Activated T-cell treated with anti-CD3 and anti-CD28 coated beads, Interleukin-2, amount 50 U/mL, for 72 hours (primary cell): ENCODE results near the gene SUB1. TPM values are rescaled to one million over a fixed set of nuclear protein-coding genes. Genes with fewer than 3 reads are reported as not detected.
"Not testable (repeated sequence)": the region's sequence is repeated elsewhere in the genome, so short reads cannot be mapped to it uniquely, and the experiment has no call there.

Source experiments
- ATAC-seq, 2 donors: fragments of 150-1000 bp; cut with Tn5 transposase; replicated peaks in 1 of 2; 2 replicates each; pipeline ENCODE4 v1.10.0; 2021; ENCODE audit warnings: moderate library complexity in 2 of 2, mild to moderate bottlenecking in 1 of 2
- DNase-seq, 2 donors: peaks; one replicate each; pipeline ENCODE4 v3.0.0; 2021 to 2022; ENCODE audit warnings: mixed read lengths in 1 of 2
- H3K27ac Mint-ChIP-seq: one replicate; pipeline ENCODE4 v1.8.0; 2022; ENCODE audit warnings: mild to moderate bottlenecking, moderate library complexity, mixed read lengths
- H3K27me3 Mint-ChIP-seq: one replicate; pipeline ENCODE4 v1.8.0; 2022; ENCODE audit warnings: low read depth, mixed read lengths
- H3K36me3 Mint-ChIP-seq, 2 donors: one replicate each; pipeline ENCODE4 v1.8.0; 2022; ENCODE audit warnings: mixed read lengths in 2 of 2, mild to moderate bottlenecking in 1 of 2; ENCODE audit not compliant: insufficient read depth in 2 of 2
- H3K4me1 Mint-ChIP-seq: one replicate; pipeline ENCODE4 v1.8.0; 2022; ENCODE audit warnings: low read depth, mixed read lengths
- H3K4me3 Mint-ChIP-seq, 2 donors: one replicate each; pipeline ENCODE4 v1.8.0; 2022; ENCODE audit warnings: mild to moderate bottlenecking in 2 of 2, mixed read lengths in 2 of 2, moderate library complexity in 2 of 2
- H3K9me3 Mint-ChIP-seq, 2 donors: one replicate each; pipeline ENCODE4 v1.8.0; 2022; ENCODE audit warnings: mixed read lengths in 2 of 2
- total RNA-seq, 2 donors: library from RNA; stranded (reverse); gene quantifications; one replicate each; pipeline ENCODE4 v1.2.3, GENCODE V29; 2022

The SUB1 gene
- total RNA-seq, result 100 to 1,000 TPM; 362 to 383 TPM

- DNase-seq (peak; percentile 94), ATAC-seq (peak; percentile 89 to 90)
- Mint-ChIP-seq H3K4me1 (peaks cover 81% of the 10 kb centered on the region), H3K9me3 (no peaks in the 10 kb centered on the region), H3K36me3 (peaks cover 6 to 20% of the 10 kb centered on the region in 2 donors), H3K4me3 (peak within 1 kb of the TSS; percentile 88 to 97), H3K27ac (peak within 1 kb of the TSS; percentile 96), H3K27me3 (no peaks in the 10 kb centered on the region)
Observed at GRCh38 chr5:32585446-32586275, at the start of gene SUB1. Gene SUB1, plus strand, starts transcription at chr5:32585557. Its CDS starts 2,956 bp downstream, at chr5:32588513.

- no peak overlapping the region for H3K27ac Mint-ChIP-seq
- H3K36me3 Mint-ChIP-seq, result peaks cover 20 to 22% of the 10 kb centered on the region in 2 donors
- ATAC-seq (no peak), DNase-seq (no peak)
- peak overlapping the region; percentile 37 to 72 for H3K4me3 Mint-ChIP-seq
- no peaks in the 10 kb centered on the region for H3K9me3 Mint-ChIP-seq
- no peaks in the 10 kb centered on the region for H3K27me3 Mint-ChIP-seq
- peaks cover 89% of the 10 kb centered on the region for H3K4me1 Mint-ChIP-seq
Observed at GRCh38 chr5:32536246-32536645, 49.1 kb upstream of the SUB1 start.

GRCh38 chr5:32537437-32538029 lies 47.8 kb upstream of the SUB1 start:
- peak; percentile 24 to 33 for DNase-seq
- peak overlapping the region; percentile 59 to 68 for H3K4me3 Mint-ChIP-seq
- H3K27me3 Mint-ChIP-seq, H3K9me3 Mint-ChIP-seq: not testable (repeated sequence)
- ATAC-seq, result peak; percentile 77 to 83
- H3K4me1 Mint-ChIP-seq, result peaks cover 89% of the 10 kb centered on the region
- peak overlapping the region; percentile 51 for H3K27ac Mint-ChIP-seq
- peaks cover 17 to 23% of the 10 kb centered on the region in 2 donors for H3K36me3 Mint-ChIP-seq

GRCh38 chr5:32538031-32538547 lies 47.3 kb upstream of the SUB1 start:
- Mint-ChIP-seq H3K27ac (peak overlapping the region; percentile 51), H3K27me3 (no peaks in the 10 kb centered on the region), H3K4me1 (peaks cover 89% of the 10 kb centered on the region), H3K4me3 (peak overlapping the region; percentile 59 to 68), H3K9me3 (peaks cover 3 to 4% of the 10 kb centered on the region in 2 donors), H3K36me3 (peaks cover 18 to 23% of the 10 kb centered on the region in 2 donors)
- ATAC-seq (peak; percentile 82), DNase-seq (peak; percentile 71 to 77)

- DNase-seq (no peak), ATAC-seq (no peak)
- Mint-ChIP-seq H3K27ac (peak overlapping the region; percentile 22), H3K36me3 (peaks cover 16 to 21% of the 10 kb centered on the region in 2 donors), H3K4me3 (peak overlapping the region in 1 of 2 donors; percentile 49), H3K4me1 (peaks cover 82% of the 10 kb centered on the region), H3K9me3 (peaks cover 3 to 4% of the 10 kb centered on the region in 2 donors), H3K27me3 (no peaks in the 10 kb centered on the region)
Observed at GRCh38 chr5:32539981-32540845, 45.1 kb upstream of the SUB1 start.

- peaks cover 71% of the 10 kb centered on the region for H3K4me1 Mint-ChIP-seq
- H3K36me3 Mint-ChIP-seq, result peaks cover 12 to 16% of the 10 kb centered on the region in 2 donors
- H3K9me3 Mint-ChIP-seq, result peaks cover 3 to 4% of the 10 kb centered on the region in 2 donors
- no peak for DNase-seq
- no peaks in the 10 kb centered on the region for H3K27me3 Mint-ChIP-seq
- peak overlapping the region in 1 of 2 donors; percentile 45 for H3K4me3 Mint-ChIP-seq
- ATAC-seq, result no peak
- peak overlapping the region; percentile 26 for H3K27ac Mint-ChIP-seq
Observed at GRCh38 chr5:32541241-32541640, 44.1 kb upstream of the SUB1 start.

GRCh38 chr5:32542216-32543059 lies 42.9 kb upstream of the SUB1 start:
- Mint-ChIP-seq H3K27ac (peak overlapping the region; percentile 88), H3K36me3 (peaks cover 12 to 16% of the 10 kb centered on the region in 2 donors), H3K9me3 (peaks cover 3 to 4% of the 10 kb centered on the region in 2 donors), H3K4me3 (peak overlapping the region; percentile 61 to 71), H3K27me3 (no peaks in the 10 kb centered on the region), H3K4me1 (peaks cover 59% of the 10 kb centered on the region)
- peak; percentile 48 to 56 for DNase-seq
- ATAC-seq, result peak; percentile 81 to 83

- H3K36me3 Mint-ChIP-seq, result peaks cover 12 to 16% of the 10 kb centered on the region in 2 donors
- H3K4me3 Mint-ChIP-seq, result no peak overlapping the region
- DNase-seq (no peak), ATAC-seq (no peak)
- H3K27ac Mint-ChIP-seq, result peak overlapping the region; percentile 88
- H3K4me1 Mint-ChIP-seq, result peaks cover 51% of the 10 kb centered on the region
- H3K9me3 Mint-ChIP-seq, result peaks cover 3 to 4% of the 10 kb centered on the region in 2 donors
- no peaks in the 10 kb centered on the region for H3K27me3 Mint-ChIP-seq
Observed at GRCh38 chr5:32543291-32543690, 42.1 kb upstream of the SUB1 start.

GRCh38 chr5:32545102-32545800 lies 40.1 kb upstream of the SUB1 start:
- no peaks in the 10 kb centered on the region for H3K27me3 Mint-ChIP-seq
- peaks cover 31% of the 10 kb centered on the region for H3K4me1 Mint-ChIP-seq
- no peak overlapping the region for H3K27ac Mint-ChIP-seq
- DNase-seq (no peak), ATAC-seq (no peak)
- H3K9me3 Mint-ChIP-seq, result peaks cover 3 to 4% of the 10 kb centered on the region in 2 donors
- peak overlapping the region in 1 of 2 donors; percentile 25 for H3K4me3 Mint-ChIP-seq
- H3K36me3 Mint-ChIP-seq, result peaks cover 11 to 20% of the 10 kb centered on the region in 2 donors

- H3K4me1 Mint-ChIP-seq, result peaks cover 6% of the 10 kb centered on the region
- H3K27ac Mint-ChIP-seq, result no peak overlapping the region
- peaks cover 14 to 20% of the 10 kb centered on the region in 2 donors for H3K36me3 Mint-ChIP-seq
- no peak overlapping the region for H3K4me3 Mint-ChIP-seq
- peaks cover 2 to 4% of the 10 kb centered on the region in 2 donors for H3K9me3 Mint-ChIP-seq
- H3K27me3 Mint-ChIP-seq, result no peaks in the 10 kb centered on the region
- DNase-seq, result no peak
- no peak for ATAC-seq
Observed at GRCh38 chr5:32551194-32551593, 34.2 kb upstream of the SUB1 start.

- H3K27ac Mint-ChIP-seq, result no peak overlapping the region
- H3K36me3 Mint-ChIP-seq, result peaks cover 14 to 20% of the 10 kb centered on the region in 2 donors
- H3K9me3 Mint-ChIP-seq, result peaks cover 2 to 4% of the 10 kb centered on the region in 2 donors
- no peak for ATAC-seq
- no peak overlapping the region for H3K4me3 Mint-ChIP-seq
- DNase-seq, result no peak
- peaks cover 6% of the 10 kb centered on the region for H3K4me1 Mint-ChIP-seq
- no peaks in the 10 kb centered on the region for H3K27me3 Mint-ChIP-seq
Observed at GRCh38 chr5:32551865-32552264, 33.5 kb upstream of the SUB1 start.
